Parathyroid adenoma (tissue), 2 donors: Measurements from ENCODE around the gene PDGFC.

Experiments used
- H2AFZ ChIP-seq: fragments of 300-600 bp; sonication (generic); one replicate; pipeline ENCODE4 v1.7.0; 2017; ENCODE audit warnings: antibody characterized with exemption, mild to moderate bottlenecking
- H3K27ac ChIP-seq: fragments of 300-600 bp; sonication (generic); one replicate; pipeline ENCODE4 v1.7.0; 2017
- H3K27me3 ChIP-seq: fragments of 300-600 bp; sonication (generic); one replicate; pipeline ENCODE4 v1.7.0; 2017; ENCODE audit warnings: low read length; ENCODE audit not compliant: control insufficient read depth, insufficient read depth
- H3K36me3 ChIP-seq: fragments of 300-600 bp; sonication (generic); one replicate; pipeline ENCODE4 v1.7.0; 2017; ENCODE audit warnings: low read length; ENCODE audit not compliant: control insufficient read depth, insufficient read depth
- H3K4me1 ChIP-seq: fragments of 300-600 bp; sonication (generic); one replicate; pipeline ENCODE4 v1.7.0; 2017; ENCODE audit warnings: control low read depth
- H3K4me2 ChIP-seq: fragments of 300-600 bp; sonication (generic); one replicate; pipeline ENCODE4 v1.7.0; 2017; ENCODE audit warnings: low read length
- H3K4me3 ChIP-seq: fragments of 300-600 bp; sonication (generic); one replicate; pipeline ENCODE4 v1.7.0; 2017; ENCODE audit warnings: low read depth, low read length
- H3K79me2 ChIP-seq: fragments of 300-600 bp; sonication (generic); one replicate; pipeline ENCODE4 v1.7.0; 2017; ENCODE audit warnings: control low read depth
- H3K9ac ChIP-seq: fragments of 300-600 bp; sonication (generic); one replicate; pipeline ENCODE4 v1.7.0; 2017; ENCODE audit warnings: mild to moderate bottlenecking
- H3K9me3 ChIP-seq: fragments of 300-600 bp; sonication (generic); one replicate; pipeline ENCODE4 v1.7.0; 2017; ENCODE audit warnings: low read length; ENCODE audit not compliant: control insufficient read depth
- TF ChIP-seq, protein P1 (sequence below): fragments of 300-600 bp; sonication (generic); IDR thresholded peaks from one replicate; pipeline ENCODE4 v1.7.0; 2017; ENCODE audit warnings: antibody characterized with exemption, mild to moderate bottlenecking
- donor health status: primary hyperparathyroidism.

PDGFC gene

DNA sequence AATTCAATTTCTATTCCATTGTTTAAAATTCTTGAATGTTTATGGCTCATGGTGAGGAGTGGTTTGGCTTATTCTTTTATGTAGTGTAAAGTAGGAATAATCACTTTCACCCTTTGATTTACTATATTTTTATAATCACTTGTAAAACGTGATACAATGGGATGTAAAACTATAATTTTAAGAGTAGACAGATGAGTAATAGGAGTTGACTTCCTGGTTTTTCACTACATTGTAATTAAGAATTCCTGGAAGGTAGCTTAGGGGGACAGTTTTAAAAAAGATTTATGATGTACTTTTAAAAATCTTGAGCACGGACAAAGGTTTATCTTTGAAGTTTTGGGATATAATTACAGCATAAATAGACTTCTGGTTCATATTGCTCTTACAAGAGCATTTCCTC is 65.3 kb downstream of the PDGFC start:
- H3K79me2 ChIP-seq, result peaks cover 17% of the 10 kb centered on the region
- H3K9me3 ChIP-seq, result no peaks in the 10 kb centered on the region
- TF ChIP-seq, protein P1, sequence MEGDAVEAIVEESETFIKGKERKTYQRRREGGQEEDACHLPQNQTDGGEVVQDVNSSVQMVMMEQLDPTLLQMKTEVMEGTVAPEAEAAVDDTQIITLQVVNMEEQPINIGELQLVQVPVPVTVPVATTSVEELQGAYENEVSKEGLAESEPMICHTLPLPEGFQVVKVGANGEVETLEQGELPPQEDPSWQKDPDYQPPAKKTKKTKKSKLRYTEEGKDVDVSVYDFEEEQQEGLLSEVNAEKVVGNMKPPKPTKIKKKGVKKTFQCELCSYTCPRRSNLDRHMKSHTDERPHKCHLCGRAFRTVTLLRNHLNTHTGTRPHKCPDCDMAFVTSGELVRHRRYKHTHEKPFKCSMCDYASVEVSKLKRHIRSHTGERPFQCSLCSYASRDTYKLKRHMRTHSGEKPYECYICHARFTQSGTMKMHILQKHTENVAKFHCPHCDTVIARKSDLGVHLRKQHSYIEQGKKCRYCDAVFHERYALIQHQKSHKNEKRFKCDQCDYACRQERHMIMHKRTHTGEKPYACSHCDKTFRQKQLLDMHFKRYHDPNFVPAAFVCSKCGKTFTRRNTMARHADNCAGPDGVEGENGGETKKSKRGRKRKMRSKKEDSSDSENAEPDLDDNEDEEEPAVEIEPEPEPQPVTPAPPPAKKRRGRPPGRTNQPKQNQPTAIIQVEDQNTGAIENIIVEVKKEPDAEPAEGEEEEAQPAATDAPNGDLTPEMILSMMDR, result no peak
- no peak overlapping the region for H3K9ac ChIP-seq
- H3K4me2 ChIP-seq, result no peak overlapping the region
- H3K27ac ChIP-seq, result no peak overlapping the region
- H3K36me3 ChIP-seq, result no peaks in the 10 kb centered on the region
- no peaks in the 10 kb centered on the region for H3K27me3 ChIP-seq
- H2AFZ ChIP-seq, result no peak overlapping the region
- no peak overlapping the region for H3K4me3 ChIP-seq
- peaks cover 9% of the 10 kb centered on the region for H3K4me1 ChIP-seq

DNA sequence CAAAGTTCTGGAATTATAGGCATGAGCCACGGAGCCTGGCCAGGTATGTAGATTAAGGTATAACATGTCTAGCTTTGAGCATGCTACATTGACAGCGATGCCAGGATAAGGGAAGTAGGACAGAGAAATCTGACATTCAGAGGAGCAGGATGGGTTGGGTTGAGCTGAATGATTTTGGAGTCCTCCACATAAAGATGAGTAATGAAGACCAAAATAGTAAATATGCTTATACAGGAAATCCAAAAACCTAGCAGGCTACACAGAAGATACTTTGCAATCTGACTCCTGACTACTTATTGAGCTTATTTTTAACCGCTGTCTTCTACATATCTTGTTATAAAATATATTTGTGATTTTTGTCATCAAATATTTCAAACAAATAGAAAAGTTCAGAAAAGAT is 69.7 kb downstream of the PDGFC start:
- Histone ChIP-seq H3K4me1 (peaks cover 6% of the 10 kb centered on the region), H3K4me3 (no peak overlapping the region), H3K27ac (no peak overlapping the region), H3K79me2 (peaks cover 9% of the 10 kb centered on the region), H2AFZ (no peak overlapping the region), H3K9ac (no peak overlapping the region), H3K4me2 (no peak overlapping the region), H3K36me3 (no peaks in the 10 kb centered on the region), H3K27me3 (no peaks in the 10 kb centered on the region), H3K9me3 (no peaks in the 10 kb centered on the region)
- TF ChIP-seq, protein P1, result no peak

DNA sequence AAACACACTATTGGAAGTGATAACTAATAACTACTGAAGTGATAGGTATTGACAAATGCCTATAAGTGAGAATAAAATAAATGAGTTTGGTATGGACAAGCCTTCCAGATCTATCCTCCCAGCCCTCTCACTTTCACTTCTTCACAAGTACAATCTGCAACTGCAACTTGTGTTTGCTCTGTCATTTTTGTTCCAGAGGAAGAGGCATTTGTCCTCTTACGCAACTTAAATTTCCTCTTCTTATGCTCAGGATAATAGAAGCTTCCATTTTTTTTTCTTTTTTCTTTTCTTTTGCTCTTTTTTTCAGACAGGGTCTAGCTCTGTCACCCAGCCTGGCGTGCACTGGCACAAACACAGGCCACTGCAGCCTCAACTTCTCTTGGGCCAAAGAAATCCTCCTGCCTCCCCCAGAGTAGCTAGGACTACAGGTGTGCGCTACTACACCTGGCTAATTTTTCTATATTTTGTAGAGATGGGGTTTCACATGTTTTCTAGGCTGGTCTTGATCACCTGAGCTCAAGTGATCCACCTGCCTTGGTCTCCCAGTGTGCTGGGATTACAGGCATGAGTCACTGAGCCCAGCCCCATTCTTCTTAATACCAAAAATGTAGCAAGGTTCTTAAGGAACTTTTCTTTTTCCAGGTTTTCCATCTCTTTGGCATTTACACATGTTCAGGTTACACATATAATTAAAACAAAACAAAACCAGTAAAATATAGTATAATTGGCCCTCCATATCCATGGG is 73.1 kb downstream of the PDGFC start:
- TF ChIP-seq, protein P1, result no peak
- no peaks in the 10 kb centered on the region for H3K36me3 ChIP-seq
- H3K4me3 ChIP-seq, result no peak overlapping the region
- H3K79me2 ChIP-seq, result peaks cover 6% of the 10 kb centered on the region
- no peak overlapping the region for H3K9ac ChIP-seq
- no peaks in the 10 kb centered on the region for H3K9me3 ChIP-seq
- no peaks in the 10 kb centered on the region for H3K4me1 ChIP-seq
- H3K27me3 ChIP-seq, result no peaks in the 10 kb centered on the region
- H2AFZ ChIP-seq, result no peak overlapping the region
- H3K4me2 ChIP-seq, result no peak overlapping the region
- H3K27ac ChIP-seq, result no peak overlapping the region

DNA sequence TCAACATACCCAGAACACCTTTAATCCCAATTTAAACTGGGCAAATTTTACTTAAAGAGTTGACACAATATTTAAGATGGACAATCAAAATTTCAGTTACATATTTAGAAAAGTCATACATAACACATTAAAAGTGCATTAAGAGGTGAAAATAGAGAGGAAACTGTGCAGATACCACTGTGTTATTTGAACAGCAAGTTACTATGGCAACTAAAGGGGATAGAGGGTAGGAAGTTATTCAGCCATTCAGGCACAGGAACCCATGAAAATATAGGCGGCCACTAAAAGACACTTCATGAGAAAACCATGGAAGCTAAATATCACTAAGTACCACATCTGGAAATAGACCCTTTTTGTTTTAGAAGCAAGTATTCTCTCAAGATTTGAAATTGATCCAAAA is 75.1 kb downstream of the PDGFC start:
- Histone ChIP-seq H3K9ac (no peak overlapping the region), H3K4me3 (no peak overlapping the region), H3K9me3 (no peaks in the 10 kb centered on the region), H3K79me2 (peaks cover 2% of the 10 kb centered on the region), H3K36me3 (no peaks in the 10 kb centered on the region), H3K27ac (no peak overlapping the region), H3K4me2 (no peak overlapping the region), H3K4me1 (peaks cover 2% of the 10 kb centered on the region), H3K27me3 (no peaks in the 10 kb centered on the region), H2AFZ (no peak overlapping the region)
- TF ChIP-seq, protein P1, result no peak

DNA sequence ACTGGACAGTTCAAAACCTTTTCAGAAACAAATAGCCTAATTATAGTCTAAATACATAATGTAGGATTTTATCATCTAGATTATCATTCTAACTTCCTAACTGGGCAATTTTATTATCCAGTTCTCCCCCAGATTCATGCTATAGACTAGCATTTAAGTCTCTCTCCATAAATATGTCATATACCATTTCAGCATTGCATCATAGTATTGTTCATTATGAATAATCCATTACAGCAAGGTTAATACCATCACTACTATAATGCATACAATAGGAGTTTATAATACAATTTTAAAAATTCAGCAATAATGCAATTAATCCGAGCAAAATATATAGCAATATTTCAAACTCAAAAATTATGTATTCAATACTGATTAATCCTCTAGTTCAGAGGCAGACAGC is 77.4 kb downstream of the PDGFC start:
- Histone ChIP-seq H3K4me2 (no peak overlapping the region), H3K36me3 (no peaks in the 10 kb centered on the region), H3K9ac (no peak overlapping the region), H3K4me1 (peaks cover 10% of the 10 kb centered on the region), H3K79me2 (no peaks in the 10 kb centered on the region), H2AFZ (no peak overlapping the region), H3K9me3 (no peaks in the 10 kb centered on the region), H3K27ac (no peak overlapping the region), H3K27me3 (no peaks in the 10 kb centered on the region), H3K4me3 (no peak overlapping the region)
- TF ChIP-seq, protein P1, result no peak
